Mesenchymal stem cell (in vitro differentiated cells and primary cell): Measurements from ENCODE around the gene NMT1.

Experiments used
- DNase-seq: peaks from one replicate; pipeline ENCODE4 v3.0.0-alpha.2; 2013
- H2AFZ ChIP-seq: one replicate; pipeline ENCODE4 v1.6.1; 2013; ENCODE audit warnings: low read depth, mild to moderate bottlenecking, control low read depth, inconsistent platforms, low read length, moderate library complexity
- H2AK5ac ChIP-seq: 2 replicates; pipeline ENCODE4 v1.6.1; 2013; ENCODE audit warnings: low read length, moderate library complexity, mild to moderate bottlenecking, inconsistent platforms; ENCODE audit not compliant: severe bottlenecking
- H2BK120ac ChIP-seq: one replicate; pipeline ENCODE4 v1.6.1; 2013; ENCODE audit warnings: low read depth, mild to moderate bottlenecking, inconsistent platforms, low read length, moderate library complexity
- H2BK12ac ChIP-seq, 2 experiments: one replicate each; pipeline ENCODE4 v1.6.1; 2013; ENCODE audit warnings: inconsistent platforms in 2 of 2, low read length in 2 of 2, mild to moderate bottlenecking in 2 of 2, moderate library complexity in 2 of 2, control low read depth in 1 of 2
- H2BK15ac ChIP-seq: one replicate; pipeline ENCODE4 v1.6.1; 2013; ENCODE audit warnings: mild to moderate bottlenecking, low read depth, inconsistent platforms; ENCODE audit not compliant: poor library complexity, severe bottlenecking
- H2BK5ac ChIP-seq: 2 replicates; pipeline ENCODE4 v1.6.1; 2013; ENCODE audit warnings: low read depth, mild to moderate bottlenecking, low read length, control low read depth, inconsistent platforms; ENCODE audit not compliant: poor library complexity, severe bottlenecking
- H3K14ac ChIP-seq, 2 experiments: one replicate each; pipeline ENCODE4 v1.6.1; 2013; ENCODE audit warnings: inconsistent platforms in 2 of 2, low read length in 2 of 2, control low read depth in 1 of 2, mild to moderate bottlenecking in 1 of 2, moderate library complexity in 1 of 2
- H3K18ac ChIP-seq, 2 experiments: one replicate each; pipeline ENCODE4 v1.6.1; 2013; ENCODE audit warnings: inconsistent platforms in 2 of 2, low read length in 2 of 2, control low read depth in 1 of 2, low read depth in 1 of 2, mild to moderate bottlenecking in 1 of 2
- H3K23ac ChIP-seq, 2 experiments: one replicate each; pipeline ENCODE4 v1.6.1; 2013; ENCODE audit warnings: inconsistent platforms in 2 of 2, low read length in 2 of 2, mild to moderate bottlenecking in 2 of 2, moderate library complexity in 2 of 2, control low read depth in 1 of 2
- H3K27ac ChIP-seq: 2 replicates; pipeline ENCODE4 v1.5.1; 2013; ENCODE audit warnings: mild to moderate bottlenecking, moderate library complexity, low read length, control low read depth, inconsistent platforms; ENCODE audit not compliant: poor library complexity, severe bottlenecking
- H3K27me3 ChIP-seq, 2 experiments: 2 replicates each; pipeline versions ENCODE4 v1.6.1 to v1.7.0; 2013; ENCODE audit warnings: low read length in 2 of 2, mild to moderate bottlenecking in 2 of 2, moderate library complexity in 2 of 2, control low read depth in 1 of 2, inconsistent platforms in 1 of 2; ENCODE audit not compliant: control insufficient read depth in 1 of 2, insufficient read depth in 1 of 2
- H3K36me3 ChIP-seq, 2 experiments: 2 replicates each; pipeline versions ENCODE4 v1.6.1 to v1.7.0; 2013; ENCODE audit warnings: low read length in 2 of 2, control low read depth in 1 of 2, inconsistent platforms in 1 of 2, low read depth in 1 of 2, mild to moderate bottlenecking in 1 of 2; ENCODE audit not compliant: insufficient read depth in 2 of 2, control insufficient read depth in 1 of 2
- H3K4ac ChIP-seq, 2 experiments: one replicate each; pipeline ENCODE4 v1.6.1; 2013; ENCODE audit warnings: inconsistent platforms in 2 of 2, low read length in 2 of 2, mild to moderate bottlenecking in 2 of 2, moderate library complexity in 2 of 2, control low read depth in 1 of 2, low read depth in 1 of 2
- H3K4me1 ChIP-seq: 2 replicates; pipeline ENCODE4 v1.6.1; 2013; ENCODE audit warnings: low read depth, low read length, control low read depth; ENCODE audit not compliant: control insufficient read depth, insufficient read depth
- H3K4me2 ChIP-seq: 2 replicates; pipeline ENCODE4 v1.6.1; 2013; ENCODE audit warnings: low read length, mild to moderate bottlenecking, inconsistent platforms; ENCODE audit not compliant: poor library complexity, severe bottlenecking
- H3K4me3 ChIP-seq, 2 experiments: 2 replicates each; pipeline versions ENCODE4 v1.5.1 to v1.7.0; 2013; ENCODE audit warnings: low read length in 2 of 2, mild to moderate bottlenecking in 2 of 2, control low read depth in 1 of 2, low read depth in 1 of 2; ENCODE audit not compliant: insufficient read depth in 1 of 2
- H3K79me1 ChIP-seq: replicated peaks from 2 replicates; pipeline ENCODE4 v1.6.1; 2013; ENCODE audit warnings: mild to moderate bottlenecking, control low read depth, low read length, inconsistent platforms; ENCODE audit not compliant: poor library complexity, severe bottlenecking
- H3K9ac ChIP-seq: 2 replicates; pipeline ENCODE4 v1.7.0; 2013; ENCODE audit warnings: mild to moderate bottlenecking, low read length, moderate library complexity
- H3K9me3 ChIP-seq: 2 replicates; pipeline ENCODE4 v1.7.0; 2013; ENCODE audit warnings: mild to moderate bottlenecking, low read length; ENCODE audit not compliant: control insufficient read depth
- H4K8ac ChIP-seq: one replicate; pipeline ENCODE4 v1.6.1; 2013; ENCODE audit warnings: inconsistent platforms, mild to moderate bottlenecking, low read length, moderate library complexity
- H4K91ac ChIP-seq: one replicate; pipeline ENCODE4 v1.6.1; 2013; ENCODE audit warnings: mild to moderate bottlenecking, low read length, inconsistent platforms
- WGBS: methylation state at CpG from one replicate; pipeline ENCODE4 v1.1.7; 2013; ENCODE audit warnings: mixed read lengths; 5-methylcytosine and 5-hydroxymethylcytosine counted together

The NMT1 gene

GRCh38 chr17:45098081-45098868 lies 37.2 kb downstream of the NMT1 start:
- no peaks in the 10 kb centered on the region for H3K9me3 ChIP-seq
- no peak overlapping the region for H3K23ac ChIP-seq
- H3K4me1 ChIP-seq: peaks cover 22% of the 10 kb centered on the region
- H4K91ac ChIP-seq: no peak overlapping the region
- no peak overlapping the region for H2BK5ac ChIP-seq
- H3K36me3 ChIP-seq: peaks cover 70 to 76% of the 10 kb centered on the region in 2 experiments
- H3K9ac ChIP-seq: peak overlapping the region; percentile 63
- H2BK12ac ChIP-seq: peak overlapping the region in 1 of 2 experiments; percentile 29
- no peak overlapping the region for H2BK120ac ChIP-seq
- H3K4ac ChIP-seq: no peak overlapping the region
- no peak overlapping the region for H3K4me3 ChIP-seq
- no peak overlapping the region for H3K18ac ChIP-seq
- H2BK15ac ChIP-seq: peak overlapping the region; percentile 15
- 94% methylated on average over 12 of the region's 13 CpGs for WGBS
- H2AK5ac ChIP-seq: no peak overlapping the region
- H2AFZ ChIP-seq: no peak overlapping the region
- no peak overlapping the region for H3K27ac ChIP-seq
- no peak overlapping the region for H3K14ac ChIP-seq
- H4K8ac ChIP-seq: peak overlapping the region; percentile 84
- peaks cover 32% of the 10 kb centered on the region for H3K79me1 ChIP-seq
- no peak overlapping the region for H3K4me2 ChIP-seq
- DNase-seq: no peak
- no peaks in the 10 kb centered on the region for H3K27me3 ChIP-seq

- DNase-seq: peak; percentile 84
- H2BK12ac ChIP-seq: no peak overlapping the region
- H3K79me1 ChIP-seq: peaks cover 35% of the 10 kb centered on the region
- no peak overlapping the region for H3K14ac ChIP-seq
- no peak overlapping the region for H2BK15ac ChIP-seq
- peaks cover 71 to 77% of the 10 kb centered on the region in 2 experiments for H3K36me3 ChIP-seq
- H3K4ac ChIP-seq: no peak overlapping the region
- no peak overlapping the region for H3K23ac ChIP-seq
- WGBS: 51% methylated on average over 9 of the region's 9 CpGs
- no peak overlapping the region for H2BK5ac ChIP-seq
- H3K9ac ChIP-seq: peak overlapping the region; percentile 63
- no peak overlapping the region for H3K18ac ChIP-seq
- H2BK120ac ChIP-seq: no peak overlapping the region
- H4K8ac ChIP-seq: no peak overlapping the region
- H3K4me3 ChIP-seq: no peak overlapping the region
- no peak overlapping the region for H2AK5ac ChIP-seq
- peak overlapping the region; percentile 35 for H3K27ac ChIP-seq
- H3K27me3 ChIP-seq: no peaks in the 10 kb centered on the region
- no peak overlapping the region for H3K4me2 ChIP-seq
- H3K9me3 ChIP-seq: no peaks in the 10 kb centered on the region
- H3K4me1 ChIP-seq: peaks cover 20% of the 10 kb centered on the region
- H4K91ac ChIP-seq: no peak overlapping the region
- H2AFZ ChIP-seq: no peak overlapping the region
Observed at GRCh38 chr17:45098869-45099616, 37.9 kb downstream of the NMT1 start.

DNA sequence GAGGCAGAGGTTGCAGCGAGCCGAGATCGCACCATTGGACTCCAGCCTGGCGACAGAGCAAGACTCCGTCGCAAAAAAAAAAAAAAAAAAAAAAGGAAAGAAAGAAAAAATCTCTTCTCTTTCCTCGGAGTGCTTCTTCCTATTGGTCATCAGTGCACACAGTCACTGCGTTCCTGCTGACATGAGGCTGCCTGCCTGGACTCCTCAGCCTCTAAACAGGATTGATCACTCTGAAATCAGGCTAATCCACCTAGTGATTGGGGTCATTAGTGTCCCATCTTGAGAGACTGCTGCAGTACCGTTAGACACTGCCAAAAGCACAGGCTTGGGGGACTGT lies 40.4 kb downstream of the NMT1 start:
- Histone ChIP-seq H3K27ac (peak overlapping the region; percentile 80), H2BK15ac (no peak overlapping the region), H3K23ac (no peak overlapping the region), H3K18ac (no peak overlapping the region), H3K4me1 (peaks cover 21% of the 10 kb centered on the region), H3K4ac (no peak overlapping the region), H3K36me3 (peaks cover 80 to 83% of the 10 kb centered on the region in 2 experiments), H3K9ac (peak overlapping the region; percentile 70), H4K8ac (no peak overlapping the region), H3K4me3 (no peak overlapping the region), H3K4me2 (no peak overlapping the region), H2AK5ac (peak overlapping the region; percentile 67), H2AFZ (no peak overlapping the region), H3K79me1 (peaks cover 30% of the 10 kb centered on the region), H2BK5ac (no peak overlapping the region), H4K91ac (no peak overlapping the region), H2BK12ac (no peak overlapping the region), H3K27me3 (no peaks in the 10 kb centered on the region), H3K9me3 (no peaks in the 10 kb centered on the region), H3K14ac (no peak overlapping the region), H2BK120ac (no peak overlapping the region)
- 94% methylated on average over 9 of the region's 9 CpGs for WGBS
- no peak for DNase-seq
